Measurements from ENCODE around the gene SPN.

Gene SPN

DNA sequence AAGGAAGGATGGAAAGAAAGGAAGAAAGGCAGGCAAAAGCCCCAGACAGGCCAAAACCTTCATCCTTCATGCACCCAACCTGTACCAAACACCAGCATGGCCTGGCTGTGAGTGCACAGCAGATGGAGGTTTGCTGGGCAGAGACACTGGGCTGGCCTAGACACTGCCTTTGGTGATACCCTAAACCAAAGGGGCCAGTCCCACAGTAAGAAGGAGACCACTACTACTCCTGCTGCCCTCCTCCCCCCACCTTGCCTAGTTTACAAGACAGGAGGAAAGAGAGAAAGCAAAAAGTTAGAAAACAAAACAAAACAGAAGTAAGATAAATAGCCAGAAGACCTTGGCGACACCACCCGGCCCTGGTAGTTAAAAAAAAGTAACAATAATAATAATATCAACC lies 35.0 kb downstream of the SPN start:
- in situ Hi-C loops (cut with MboI; ENCODE audit: low sequenced_read_pairs, unreplicated experiment), result loop anchor here (25.0 kb wide), 1 partner anchor 314 kb away; the partner anchor contains the start of genes C16orf92 and DOC2A
- no peak for DNase-seq (ENCODE audit: low spot score)
- no peak for TF ChIP-seq CTCF (IDR thresholded peaks at IDR 0.05; ENCODE audit: borderline replicate concordance, control extremely low read depth, extremely low read depth, insufficient read depth, missing control alignments)

- no peak for TF ChIP-seq CTCF (IDR thresholded peaks at IDR 0.05; ENCODE audit: borderline replicate concordance, control extremely low read depth, extremely low read depth, insufficient read depth, missing control alignments)
- no peak for DNase-seq (ENCODE audit: low spot score)
- in situ Hi-C loops (cut with MboI; ENCODE audit: low sequenced_read_pairs, unreplicated experiment), result loop anchor here (25.0 kb wide), 1 partner anchor 314 kb away; the partner anchor contains the start of genes C16orf92 and DOC2A
These were observed 35.7 kb downstream of the SPN start for GRCh38 chr16:29698484-29699323.

- no peak for TF ChIP-seq CTCF (IDR thresholded peaks at IDR 0.05; ENCODE audit: borderline replicate concordance, control extremely low read depth, extremely low read depth, insufficient read depth, missing control alignments)
- no peak for DNase-seq (ENCODE audit: low spot score)
- in situ Hi-C loops (cut with MboI; ENCODE audit: low sequenced_read_pairs, unreplicated experiment), result loop anchor here (25.0 kb wide), 1 partner anchor 313 kb away; the partner anchor contains the start of genes C16orf92 and DOC2A
These were observed 36.5 kb downstream of the SPN start for GRCh38 chr16:29699324-29700219.

DNA sequence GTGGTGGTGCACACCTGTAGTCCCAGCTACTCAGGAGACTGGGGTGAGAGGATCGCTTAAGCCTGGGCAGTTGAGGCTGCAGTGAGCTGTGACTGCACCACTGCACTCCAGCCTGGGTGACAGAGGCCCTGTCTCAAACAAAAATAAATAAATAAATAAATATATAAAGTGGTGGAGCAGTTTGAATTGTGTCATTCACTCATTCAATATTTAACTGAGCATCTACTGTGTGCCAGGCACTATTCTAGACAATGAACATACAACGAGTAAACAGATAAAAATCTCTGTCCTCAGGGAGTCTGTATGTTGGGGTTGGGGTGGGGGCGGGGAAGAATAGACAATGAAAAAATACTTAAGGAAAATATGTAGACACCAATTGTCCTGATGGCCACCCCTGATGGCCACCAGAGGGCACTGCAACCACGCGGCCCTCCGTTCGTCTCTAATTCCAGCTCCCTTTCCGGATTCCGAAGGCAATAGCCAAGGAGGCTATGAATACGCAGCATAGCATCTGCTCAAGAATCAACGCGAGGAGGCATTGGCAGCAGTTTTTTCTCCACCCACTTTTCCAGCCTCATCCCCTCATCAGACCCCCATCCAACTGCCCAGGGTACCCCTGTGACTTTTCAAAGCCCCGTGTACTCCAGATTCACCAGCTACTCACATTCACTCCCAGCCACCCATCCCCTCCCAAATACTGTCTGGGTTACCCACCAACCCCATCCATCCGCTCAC lies 37.4 kb downstream of the SPN start:
- in situ Hi-C loops (cut with MboI; ENCODE audit: low sequenced_read_pairs, unreplicated experiment), result no loop called here
- peak; percentile 79 for DNase-seq (ENCODE audit: low spot score)
- TF ChIP-seq CTCF (IDR thresholded peaks at IDR 0.05; ENCODE audit: borderline replicate concordance, control extremely low read depth, extremely low read depth, insufficient read depth, missing control alignments), result peak; percentile 77

- TF ChIP-seq CTCF (IDR thresholded peaks at IDR 0.05; ENCODE audit: borderline replicate concordance, control extremely low read depth, extremely low read depth, insufficient read depth, missing control alignments), result no peak
- in situ Hi-C loops (cut with MboI; ENCODE audit: low sequenced_read_pairs, unreplicated experiment), result no loop called here
- no peak for DNase-seq (ENCODE audit: low spot score)
These were observed 38.1 kb downstream of the SPN start for GRCh38 chr16:29701214-29701555.

GRCh38 chr16:29702269-29702668 lies 39.2 kb downstream of the SPN start:
- TF ChIP-seq CTCF (IDR thresholded peaks at IDR 0.05; ENCODE audit: borderline replicate concordance, control extremely low read depth, extremely low read depth, insufficient read depth, missing control alignments), result no peak
- DNase-seq (ENCODE audit: low spot score), result peak; percentile 32
- in situ Hi-C loops (cut with MboI; ENCODE audit: low sequenced_read_pairs, unreplicated experiment), result no loop called here

All from GM13976 (cell line).